Measurements from ENCODE around the gene SCN9A.

The SCN9A gene

DNA sequence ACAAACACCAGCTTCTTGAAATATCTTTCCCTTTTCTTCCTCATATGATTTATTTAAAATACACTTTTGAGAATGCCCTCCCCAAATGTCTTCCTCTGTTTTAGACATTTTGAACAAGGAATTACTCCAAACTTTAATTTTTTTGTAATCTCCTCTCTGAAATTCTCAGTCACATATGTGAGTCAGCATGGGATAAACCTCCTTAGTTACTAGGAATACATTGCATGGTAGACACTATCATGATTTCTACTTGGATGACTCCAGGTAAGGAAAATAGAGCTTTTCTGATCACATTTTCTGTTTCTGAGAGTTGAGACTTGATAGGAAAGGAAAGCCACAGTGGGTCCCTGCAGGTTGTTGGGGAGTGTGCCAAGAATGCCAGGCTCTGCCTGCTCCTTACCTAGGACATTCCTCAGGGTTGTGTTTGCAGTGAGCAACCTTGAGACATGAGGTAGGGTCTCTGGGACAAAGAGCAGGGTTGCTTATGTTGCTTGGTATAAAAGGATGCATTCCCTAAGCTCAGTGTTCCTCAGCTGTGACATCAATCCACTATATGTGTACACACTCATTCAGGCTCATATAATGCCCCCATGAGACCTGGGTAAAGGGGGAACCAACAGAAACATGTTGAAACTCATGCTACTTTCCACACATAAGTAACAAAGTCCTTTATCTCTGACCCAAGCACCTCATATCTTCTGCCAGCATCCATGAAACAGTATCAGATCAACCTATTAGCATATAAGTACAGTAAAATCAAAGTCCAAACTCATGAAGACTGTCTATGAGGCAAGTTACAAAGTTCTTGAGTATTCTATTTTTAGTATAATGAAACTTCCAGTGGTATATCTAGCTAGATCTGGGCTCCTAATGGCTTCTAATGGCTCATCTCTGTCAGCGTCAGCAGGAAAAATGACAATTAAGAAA is 135.1 kb downstream of the SCN9A start:
- Histone ChIP-seq H3K4me2 (ENCODE audit: low read length) (no peak overlapping the region), H3K27me3 (ENCODE audit: insufficient read depth, low read length) (no peaks in the 10 kb centered on the region), H3F3A (ENCODE audit: insufficient read depth, low read length) (no peaks in the 10 kb centered on the region), H3K36me3 (ENCODE audit: insufficient read depth, low read length) (no peaks in the 10 kb centered on the region), H3K9ac (ENCODE audit: low read length) (no peak overlapping the region), H3K4me3 (ENCODE audit: low read depth, low read length, poor library complexity, severe bottlenecking) (no peak overlapping the region), H3K79me2 (ENCODE audit: insufficient read depth, low read length) (no peaks in the 10 kb centered on the region), H4K20me1 (ENCODE audit: insufficient read depth, low read length) (no peaks in the 10 kb centered on the region), H3K9me2 (ENCODE audit: low read depth, low read length) (no peaks in the 10 kb centered on the region), H2AFZ (ENCODE audit: low read length) (no peak overlapping the region), H3K9me3 (ENCODE audit: low read length) (no peaks in the 10 kb centered on the region), H3K4me1 (ENCODE audit: insufficient read depth, low read length, severe bottlenecking) (no peaks in the 10 kb centered on the region), H3K27ac (ENCODE audit: low read depth, low read length, poor library complexity, severe bottlenecking) (no peak overlapping the region)
- no peak for TF ChIP-seq EZH2 (IDR thresholded peaks at IDR 0.05; ENCODE audit: borderline replicate concordance, low read length)
- TF ChIP-seq, protein P1, sequence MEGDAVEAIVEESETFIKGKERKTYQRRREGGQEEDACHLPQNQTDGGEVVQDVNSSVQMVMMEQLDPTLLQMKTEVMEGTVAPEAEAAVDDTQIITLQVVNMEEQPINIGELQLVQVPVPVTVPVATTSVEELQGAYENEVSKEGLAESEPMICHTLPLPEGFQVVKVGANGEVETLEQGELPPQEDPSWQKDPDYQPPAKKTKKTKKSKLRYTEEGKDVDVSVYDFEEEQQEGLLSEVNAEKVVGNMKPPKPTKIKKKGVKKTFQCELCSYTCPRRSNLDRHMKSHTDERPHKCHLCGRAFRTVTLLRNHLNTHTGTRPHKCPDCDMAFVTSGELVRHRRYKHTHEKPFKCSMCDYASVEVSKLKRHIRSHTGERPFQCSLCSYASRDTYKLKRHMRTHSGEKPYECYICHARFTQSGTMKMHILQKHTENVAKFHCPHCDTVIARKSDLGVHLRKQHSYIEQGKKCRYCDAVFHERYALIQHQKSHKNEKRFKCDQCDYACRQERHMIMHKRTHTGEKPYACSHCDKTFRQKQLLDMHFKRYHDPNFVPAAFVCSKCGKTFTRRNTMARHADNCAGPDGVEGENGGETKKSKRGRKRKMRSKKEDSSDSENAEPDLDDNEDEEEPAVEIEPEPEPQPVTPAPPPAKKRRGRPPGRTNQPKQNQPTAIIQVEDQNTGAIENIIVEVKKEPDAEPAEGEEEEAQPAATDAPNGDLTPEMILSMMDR (IDR thresholded peaks at IDR 0.05; ENCODE audit: low read length): no peak

DNA sequence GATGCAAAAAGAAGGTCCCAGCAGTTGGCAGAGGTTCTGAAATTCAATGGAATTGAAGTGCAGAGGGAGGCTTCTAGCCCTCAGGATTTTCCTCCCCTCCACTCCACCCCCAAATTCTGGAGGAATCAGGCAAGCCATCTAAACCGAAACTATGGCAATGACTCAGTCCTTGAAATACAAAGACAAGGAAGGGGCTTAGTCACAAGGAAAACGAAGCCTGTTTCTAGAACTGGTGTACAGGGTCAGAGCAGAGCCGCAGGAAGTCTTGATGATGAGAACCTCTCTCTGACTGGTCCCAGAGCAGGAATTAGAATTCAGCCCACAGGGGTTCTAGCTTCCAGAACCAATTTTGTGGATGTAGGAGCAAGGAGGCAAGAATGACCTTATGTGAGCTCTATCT is 136.2 kb downstream of the SCN9A start:
- Histone ChIP-seq H4K20me1 (ENCODE audit: insufficient read depth, low read length) (no peaks in the 10 kb centered on the region), H3K27ac (ENCODE audit: low read depth, low read length, poor library complexity, severe bottlenecking) (no peak overlapping the region), H3F3A (ENCODE audit: insufficient read depth, low read length) (no peaks in the 10 kb centered on the region), H3K4me1 (ENCODE audit: insufficient read depth, low read length, severe bottlenecking) (no peaks in the 10 kb centered on the region), H3K27me3 (ENCODE audit: insufficient read depth, low read length) (no peaks in the 10 kb centered on the region), H3K79me2 (ENCODE audit: insufficient read depth, low read length) (no peaks in the 10 kb centered on the region), H2AFZ (ENCODE audit: low read length) (no peak overlapping the region), H3K4me3 (ENCODE audit: low read depth, low read length, poor library complexity, severe bottlenecking) (no peak overlapping the region), H3K9me2 (ENCODE audit: low read depth, low read length) (no peaks in the 10 kb centered on the region), H3K9ac (ENCODE audit: low read length) (no peak overlapping the region), H3K9me3 (ENCODE audit: low read length) (no peaks in the 10 kb centered on the region), H3K36me3 (ENCODE audit: insufficient read depth, low read length) (no peaks in the 10 kb centered on the region), H3K4me2 (ENCODE audit: low read length) (no peak overlapping the region)
- TF ChIP-seq, protein P1 (IDR thresholded peaks at IDR 0.05; ENCODE audit: low read length): no peak
- no peak for TF ChIP-seq EZH2 (IDR thresholded peaks at IDR 0.05; ENCODE audit: borderline replicate concordance, low read length)

DNA sequence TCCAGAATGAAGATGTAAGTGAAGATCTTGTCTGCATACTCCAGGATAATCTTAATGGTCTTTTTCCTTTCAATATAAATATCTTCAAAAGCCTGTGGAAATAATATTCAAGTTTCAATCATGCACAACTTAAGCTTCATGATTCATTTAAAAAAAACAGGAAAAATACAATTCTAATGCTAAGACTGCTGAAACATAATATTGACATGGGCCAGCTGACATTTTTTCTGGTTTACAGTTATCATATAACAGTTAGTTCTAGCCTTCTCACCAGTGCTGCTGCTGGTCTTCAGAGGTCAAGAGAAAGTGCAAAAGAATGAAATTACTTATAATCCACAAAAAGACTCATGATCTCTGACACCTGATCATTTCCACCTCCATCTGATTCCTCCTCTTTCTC is 137.6 kb downstream of the SCN9A start:
- H3K9ac ChIP-seq (ENCODE audit: low read length): no peak overlapping the region
- no peaks in the 10 kb centered on the region for H3K36me3 ChIP-seq (ENCODE audit: insufficient read depth, low read length)
- H3K27me3 ChIP-seq (ENCODE audit: insufficient read depth, low read length): no peaks in the 10 kb centered on the region
- H2AFZ ChIP-seq (ENCODE audit: low read length): no peak overlapping the region
- no peak for TF ChIP-seq EZH2 (IDR thresholded peaks at IDR 0.05; ENCODE audit: borderline replicate concordance, low read length)
- TF ChIP-seq, protein P1 (IDR thresholded peaks at IDR 0.05; ENCODE audit: low read length): no peak
- no peaks in the 10 kb centered on the region for H3K9me2 ChIP-seq (ENCODE audit: low read depth, low read length)
- H4K20me1 ChIP-seq (ENCODE audit: insufficient read depth, low read length): no peaks in the 10 kb centered on the region
- H3K4me2 ChIP-seq (ENCODE audit: low read length): no peak overlapping the region
- H3K4me1 ChIP-seq (ENCODE audit: insufficient read depth, low read length, severe bottlenecking): no peaks in the 10 kb centered on the region
- no peak overlapping the region for H3K4me3 ChIP-seq (ENCODE audit: low read depth, low read length, poor library complexity, severe bottlenecking)
- H3K27ac ChIP-seq (ENCODE audit: low read depth, low read length, poor library complexity, severe bottlenecking): no peak overlapping the region
- H3F3A ChIP-seq (ENCODE audit: insufficient read depth, low read length): no peaks in the 10 kb centered on the region
- no peaks in the 10 kb centered on the region for H3K79me2 ChIP-seq (ENCODE audit: insufficient read depth, low read length)
- H3K9me3 ChIP-seq (ENCODE audit: low read length): no peaks in the 10 kb centered on the region
